Keratinocyte (primary cell): Measurements from ENCODE around the gene ZFP36. TPM values are rescaled to one million over a fixed set of nuclear protein-coding genes. Genes with fewer than 3 reads are reported as not detected.

ENCODE experiments used
- DNase-seq: peaks from one replicate; pipeline ENCODE4 v3.0.0-alpha.2; 2011; ENCODE audit warnings: low read depth, missing footprints, low spot score
- FAIRE-seq: peaks from 2 replicates; lab custom pipeline; 2011; peaks lifted over from hg19 to GRCh38; lab: Jason Lieb, UNC
- H2AFZ ChIP-seq: 2 replicates; pipeline ENCODE4 v1.6.0; 2012; ENCODE audit warnings: low read length, control low read depth, inconsistent platforms; ENCODE audit not compliant: control insufficient read depth
- H3K27ac ChIP-seq: 2 replicates; pipeline ENCODE4 v1.5.1; 2011; ENCODE audit warnings: low read length; ENCODE audit not compliant: control insufficient read depth, insufficient read depth
- H3K27me3 ChIP-seq: 3 replicates; pipeline ENCODE4 v1.6.0; 2011; ENCODE audit warnings: low read length; ENCODE audit not compliant: control insufficient read depth, insufficient read depth; ENCODE audit errors: extremely low read depth
- H3K36me3 ChIP-seq, 2 experiments: 2 replicates in 1 of 2; 3 replicates in 1 of 2; pipeline ENCODE4 v1.5.1; 2011; ENCODE audit warnings: low read length in 2 of 2, mild to moderate bottlenecking in 1 of 2; ENCODE audit not compliant: control insufficient read depth in 2 of 2, insufficient read depth in 2 of 2; ENCODE audit errors: extremely low read depth in 1 of 2
- H3K4me1 ChIP-seq: 3 replicates; pipeline ENCODE4 v1.5.1; 2011; ENCODE audit warnings: low read length; ENCODE audit not compliant: control insufficient read depth, insufficient read depth; ENCODE audit errors: extremely low read depth
- H3K4me2 ChIP-seq: 3 replicates; pipeline ENCODE4 v1.6.0; 2011; ENCODE audit warnings: low read depth, low read length; ENCODE audit not compliant: control insufficient read depth, insufficient read depth; ENCODE audit errors: extremely low read depth
- H3K4me3 ChIP-seq, 3 experiments: fragments of 200-600 bp in 1 of 3; sonication (generic) in 1 of 3; 2 replicates in 2 of 3; 3 replicates in 1 of 3; pipeline ENCODE4 v1.5.1; 2011 to 2016; ENCODE audit warnings: low read length in 3 of 3, mild to moderate bottlenecking in 3 of 3, control low read depth in 2 of 3, inconsistent platforms in 1 of 3, low read depth in 1 of 3, mixed read lengths in 1 of 3, mixed run types in 1 of 3, moderate library complexity in 1 of 3; ENCODE audit not compliant: control insufficient read depth in 2 of 3, insufficient read depth in 2 of 3; ENCODE audit errors: extremely low read depth in 1 of 3
- H3K79me2 ChIP-seq: 2 replicates; pipeline ENCODE4 v1.6.0; 2012; ENCODE audit warnings: low read length; ENCODE audit not compliant: control insufficient read depth, insufficient read depth
- H3K9ac ChIP-seq: 3 replicates; pipeline ENCODE4 v1.6.0; 2011; ENCODE audit warnings: low read length; ENCODE audit not compliant: control insufficient read depth, insufficient read depth; ENCODE audit errors: extremely low read depth
- H3K9me1 ChIP-seq: 3 replicates; pipeline ENCODE4 v1.6.0; 2011; ENCODE audit warnings: low read length; ENCODE audit not compliant: control insufficient read depth, insufficient read depth; ENCODE audit errors: extremely low read depth
- H3K9me3 ChIP-seq: 2 replicates; pipeline ENCODE4 v1.5.1; 2012; ENCODE audit warnings: low read depth, low read length; ENCODE audit not compliant: control insufficient read depth
- H4K20me1 ChIP-seq: 3 replicates; pipeline ENCODE4 v1.6.0; 2011; ENCODE audit warnings: low read length; ENCODE audit not compliant: control insufficient read depth, insufficient read depth; ENCODE audit errors: extremely low read depth
- EZH2 ChIP-seq: IDR thresholded peaks from one replicate; pipeline ENCODE4 v1.6.1; 2012; ENCODE audit warnings: inconsistent platforms, mild to moderate bottlenecking, low read length, moderate library complexity
- dilution Hi-C: fragments of 300-500 bp; cut with MboI; formaldehyde crosslinking; loops from one replicate; pipeline ENCODE4 v1.7.0; 2020; ENCODE audit warnings: low sequenced_read_pairs; ENCODE audit not compliant: extremely low pct_ligation_motif_present
- polyA plus RNA-seq, 5 experiments: library from polyadenylated mRNA; depleted of rRNA in 3 of 5; stranded (reverse) in 3 of 5; stranded (forward) in 1 of 5; unstranded in 1 of 5; fragments of >200 nt; gene quantifications; 1 replicate in 1 of 5; 2 replicates in 3 of 5; 3 replicates in 1 of 5; pipeline versions ENCODE4 v1.2.1 to v1.2.3, GENCODE V29; 2011 to 2012; ENCODE audit warnings: missing spikeins in 2 of 5, low read depth in 1 of 5, low replicate concordance in 1 of 5
- TF ChIP-seq, protein P1 (sequence below), 3 experiments: IDR thresholded peaks in 1 of 3; conservative IDR thresholded peaks in 1 of 3; optimal IDR thresholded peaks in 1 of 3; 2 replicates in 2 of 3; 3 replicates in 1 of 3; pipeline versions ENCODE3 to v1.5.1; 2011; ENCODE audit warnings: low read length in 3 of 3, mild to moderate bottlenecking in 3 of 3, moderate library complexity in 2 of 3, control low read depth in 1 of 3, inconsistent platforms in 1 of 3; ENCODE audit not compliant: insufficient read depth in 2 of 3; ENCODE audit errors: extremely low read depth in 1 of 3

The ZFP36 gene
- polyA plus RNA-seq, 1 donor (not counting 4 experiments of a cell fraction or from before 2014, with no cell fraction given), result 12.8 TPM

DNA sequence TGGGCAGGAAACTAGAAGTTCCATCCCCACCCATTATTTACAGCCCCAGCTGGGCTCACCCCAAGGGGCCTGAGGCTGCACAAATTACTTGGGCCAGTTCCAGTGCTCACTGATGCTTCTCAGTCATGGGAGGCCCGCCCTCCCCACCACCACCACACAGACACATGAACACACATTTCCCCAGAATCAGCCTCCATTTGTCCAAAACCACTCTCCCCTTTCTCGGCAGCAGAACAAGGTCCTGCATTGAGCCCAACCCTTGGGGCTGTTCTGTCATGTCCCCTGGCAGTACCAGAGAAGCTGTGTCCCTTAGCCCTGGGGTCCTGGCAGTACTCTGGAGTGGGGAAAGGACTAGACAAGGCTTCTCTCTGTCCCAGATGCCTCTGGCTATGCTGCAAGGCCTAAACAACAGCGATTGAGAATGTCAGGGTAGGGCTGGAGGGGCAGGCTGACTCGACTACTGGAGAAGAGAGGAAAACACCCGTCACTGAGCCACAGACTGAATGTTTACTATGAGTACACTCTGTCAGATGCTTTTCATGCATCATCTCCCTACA, 42.7 kb upstream of the ZFP36 start:
- Histone ChIP-seq H3K79me2 (no peaks in the 10 kb centered on the region), H3K9me3 (no peaks in the 10 kb centered on the region), H3K9ac (no peak overlapping the region), H3K4me1 (peaks cover 23% of the 10 kb centered on the region), H2AFZ (no peak overlapping the region), H3K4me3 (no peak overlapping the region), H3K36me3 (peaks cover 15 to 30% of the 10 kb centered on the region in 2 experiments), H3K27ac (peak overlapping the region; percentile 46), H3K27me3 (no peaks in the 10 kb centered on the region), H3K9me1 (peaks cover 3% of the 10 kb centered on the region), H3K4me2 (no peak overlapping the region), H4K20me1 (no peaks in the 10 kb centered on the region)
- DNase-seq (no peak), FAIRE-seq (no peak)
- no peak for TF ChIP-seq EZH2
- TF ChIP-seq, protein P1, sequence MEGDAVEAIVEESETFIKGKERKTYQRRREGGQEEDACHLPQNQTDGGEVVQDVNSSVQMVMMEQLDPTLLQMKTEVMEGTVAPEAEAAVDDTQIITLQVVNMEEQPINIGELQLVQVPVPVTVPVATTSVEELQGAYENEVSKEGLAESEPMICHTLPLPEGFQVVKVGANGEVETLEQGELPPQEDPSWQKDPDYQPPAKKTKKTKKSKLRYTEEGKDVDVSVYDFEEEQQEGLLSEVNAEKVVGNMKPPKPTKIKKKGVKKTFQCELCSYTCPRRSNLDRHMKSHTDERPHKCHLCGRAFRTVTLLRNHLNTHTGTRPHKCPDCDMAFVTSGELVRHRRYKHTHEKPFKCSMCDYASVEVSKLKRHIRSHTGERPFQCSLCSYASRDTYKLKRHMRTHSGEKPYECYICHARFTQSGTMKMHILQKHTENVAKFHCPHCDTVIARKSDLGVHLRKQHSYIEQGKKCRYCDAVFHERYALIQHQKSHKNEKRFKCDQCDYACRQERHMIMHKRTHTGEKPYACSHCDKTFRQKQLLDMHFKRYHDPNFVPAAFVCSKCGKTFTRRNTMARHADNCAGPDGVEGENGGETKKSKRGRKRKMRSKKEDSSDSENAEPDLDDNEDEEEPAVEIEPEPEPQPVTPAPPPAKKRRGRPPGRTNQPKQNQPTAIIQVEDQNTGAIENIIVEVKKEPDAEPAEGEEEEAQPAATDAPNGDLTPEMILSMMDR (optimal IDR thresholded peaks at IDR 0.05 in 1 of 3, IDR thresholded peaks at IDR 0.05 in 1 of 3, conservative IDR thresholded peaks at IDR 0.05 in 1 of 3; ENCODE audit: extremely low read depth in 1 of 3, insufficient read depth in 2 of 3, low read length in 3 of 3), result no peak
- dilution Hi-C loops, result no loop called here

- Histone ChIP-seq H4K20me1 (no peaks in the 10 kb centered on the region), H2AFZ (no peak overlapping the region), H3K9ac (no peak overlapping the region), H3K4me2 (no peak overlapping the region), H3K9me3 (no peaks in the 10 kb centered on the region), H3K27ac (no peak overlapping the region), H3K27me3 (no peaks in the 10 kb centered on the region), H3K4me1 (peaks cover 23% of the 10 kb centered on the region), H3K36me3 (peaks cover 16 to 30% of the 10 kb centered on the region in 2 experiments), H3K9me1 (peaks cover 3% of the 10 kb centered on the region), H3K79me2 (no peaks in the 10 kb centered on the region), H3K4me3 (no peak overlapping the region)
- no peak for DNase-seq
- dilution Hi-C loops, result no loop called here
- FAIRE-seq, result no peak
- TF ChIP-seq, protein P1 (optimal IDR thresholded peaks at IDR 0.05 in 1 of 3, IDR thresholded peaks at IDR 0.05 in 1 of 3, conservative IDR thresholded peaks at IDR 0.05 in 1 of 3; ENCODE audit: extremely low read depth in 1 of 3, insufficient read depth in 2 of 3, low read length in 3 of 3), result no peak
- TF ChIP-seq EZH2, result no peak
Measured at GRCh38 chr19:39365531-39365930, 41.1 kb upstream of the ZFP36 start.
